Ishikawa (cell line): Measurements from ENCODE around the gene CEP85L.

Source experiments
- CEBPB ChIP-seq: IDR thresholded peaks from 2 replicates; pipeline ENCODE4 v1.6.1; 2012
- CREB1 ChIP-seq: IDR thresholded peaks from 2 replicates; pipeline ENCODE4 v1.6.1; 2012; ENCODE audit warnings: low read depth
- EGR1 ChIP-seq: IDR thresholded peaks from 2 replicates; pipeline ENCODE4 v1.6.1; 2012
- EP300 ChIP-seq: IDR thresholded peaks from 2 replicates; pipeline ENCODE4 v1.6.1; 2012; ENCODE audit warnings: borderline replicate concordance
- FOXM1 ChIP-seq: IDR thresholded peaks from 2 replicates; pipeline ENCODE4 v1.6.1; 2012; ENCODE audit warnings: low read depth, borderline replicate concordance
- MAX ChIP-seq: IDR thresholded peaks from 2 replicates; pipeline ENCODE4 v1.6.1; 2012
- NFIC ChIP-seq: IDR thresholded peaks from 2 replicates; pipeline ENCODE4 v1.6.1; 2012
- RAD21 ChIP-seq: IDR thresholded peaks from 2 replicates; pipeline ENCODE4 v1.6.1; 2012; ENCODE audit warnings: low read depth
- TAF1 ChIP-seq: IDR thresholded peaks from 2 replicates; pipeline ENCODE4 v1.6.1; 2012; ENCODE audit warnings: low read depth, mild to moderate bottlenecking
- TCF12 ChIP-seq: IDR thresholded peaks from 2 replicates; pipeline ENCODE4 v1.6.1; 2012; ENCODE audit warnings: low read depth
- TEAD4 ChIP-seq: IDR thresholded peaks from 2 replicates; pipeline ENCODE4 v1.6.1; 2012
- USF1 ChIP-seq: IDR thresholded peaks from 2 replicates; pipeline ENCODE4 v1.6.1; 2012
- YY1 ChIP-seq: IDR thresholded peaks from 2 replicates; pipeline ENCODE4 v1.6.1; 2012; ENCODE audit warnings: low read depth
- ZBTB7A ChIP-seq: IDR thresholded peaks from 2 replicates; pipeline ENCODE4 v1.6.1; 2012; ENCODE audit warnings: low read depth
- TF ChIP-seq, protein P1 (sequence below): IDR thresholded peaks from 2 replicates; pipeline ENCODE4 v1.6.1; 2012; ENCODE audit warnings: low read depth, mild to moderate bottlenecking

The CEP85L gene

DNA sequence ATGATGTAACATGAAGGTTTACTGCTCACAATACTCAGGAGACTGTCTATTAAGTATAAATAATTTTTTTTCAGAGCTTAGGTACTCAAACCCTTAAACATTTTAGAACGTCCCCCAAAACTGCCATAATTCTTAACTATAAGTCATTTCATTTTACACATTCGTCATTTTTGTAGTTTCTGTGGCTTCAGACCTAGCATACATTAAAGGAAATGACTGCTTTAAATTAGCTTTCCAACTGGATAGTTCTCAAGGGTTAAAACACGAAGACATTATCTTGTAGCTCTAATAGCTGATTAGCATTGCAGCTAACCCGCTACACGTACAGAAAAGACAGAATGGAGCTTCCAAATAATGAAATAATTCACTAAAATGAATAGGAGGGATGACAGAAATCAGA is 128.2 kb downstream of the CEP85L start:
- TF ChIP-seq RAD21 (no peak), EGR1 (no peak), EP300 (no peak), TEAD4 (no peak)

GRCh38 chr6:118522422-118522821 is 129.0 kb downstream of the CEP85L start:
- TF ChIP-seq NFIC = no peak
- TF ChIP-seq CEBPB = no peak
- TF ChIP-seq CREB1 = no peak
- no peak for TF ChIP-seq FOXM1
- TF ChIP-seq EP300 = no peak
- TF ChIP-seq MAX = no peak
- TF ChIP-seq RAD21 = no peak
- no peak for TF ChIP-seq USF1
- TF ChIP-seq TCF12 = no peak
- TF ChIP-seq EGR1 = no peak
- no peak for TF ChIP-seq YY1
- no peak for TF ChIP-seq TAF1
- no peak for TF ChIP-seq ZBTB7A
- TF ChIP-seq, protein P1, sequence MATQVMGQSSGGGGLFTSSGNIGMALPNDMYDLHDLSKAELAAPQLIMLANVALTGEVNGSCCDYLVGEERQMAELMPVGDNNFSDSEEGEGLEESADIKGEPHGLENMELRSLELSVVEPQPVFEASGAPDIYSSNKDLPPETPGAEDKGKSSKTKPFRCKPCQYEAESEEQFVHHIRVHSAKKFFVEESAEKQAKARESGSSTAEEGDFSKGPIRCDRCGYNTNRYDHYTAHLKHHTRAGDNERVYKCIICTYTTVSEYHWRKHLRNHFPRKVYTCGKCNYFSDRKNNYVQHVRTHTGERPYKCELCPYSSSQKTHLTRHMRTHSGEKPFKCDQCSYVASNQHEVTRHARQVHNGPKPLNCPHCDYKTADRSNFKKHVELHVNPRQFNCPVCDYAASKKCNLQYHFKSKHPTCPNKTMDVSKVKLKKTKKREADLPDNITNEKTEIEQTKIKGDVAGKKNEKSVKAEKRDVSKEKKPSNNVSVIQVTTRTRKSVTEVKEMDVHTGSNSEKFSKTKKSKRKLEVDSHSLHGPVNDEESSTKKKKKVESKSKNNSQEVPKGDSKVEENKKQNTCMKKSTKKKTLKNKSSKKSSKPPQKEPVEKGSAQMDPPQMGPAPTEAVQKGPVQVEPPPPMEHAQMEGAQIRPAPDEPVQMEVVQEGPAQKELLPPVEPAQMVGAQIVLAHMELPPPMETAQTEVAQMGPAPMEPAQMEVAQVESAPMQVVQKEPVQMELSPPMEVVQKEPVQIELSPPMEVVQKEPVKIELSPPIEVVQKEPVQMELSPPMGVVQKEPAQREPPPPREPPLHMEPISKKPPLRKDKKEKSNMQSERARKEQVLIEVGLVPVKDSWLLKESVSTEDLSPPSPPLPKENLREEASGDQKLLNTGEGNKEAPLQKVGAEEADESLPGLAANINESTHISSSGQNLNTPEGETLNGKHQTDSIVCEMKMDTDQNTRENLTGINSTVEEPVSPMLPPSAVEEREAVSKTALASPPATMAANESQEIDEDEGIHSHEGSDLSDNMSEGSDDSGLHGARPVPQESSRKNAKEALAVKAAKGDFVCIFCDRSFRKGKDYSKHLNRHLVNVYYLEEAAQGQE = no peak
- no peak for TF ChIP-seq TEAD4

- TF ChIP-seq TEAD4 = no peak
- no peak for TF ChIP-seq NFIC
- no peak for TF ChIP-seq ZBTB7A
These were observed 136.7 kb downstream of the CEP85L start for GRCh38 chr6:118514689-118515088.

DNA sequence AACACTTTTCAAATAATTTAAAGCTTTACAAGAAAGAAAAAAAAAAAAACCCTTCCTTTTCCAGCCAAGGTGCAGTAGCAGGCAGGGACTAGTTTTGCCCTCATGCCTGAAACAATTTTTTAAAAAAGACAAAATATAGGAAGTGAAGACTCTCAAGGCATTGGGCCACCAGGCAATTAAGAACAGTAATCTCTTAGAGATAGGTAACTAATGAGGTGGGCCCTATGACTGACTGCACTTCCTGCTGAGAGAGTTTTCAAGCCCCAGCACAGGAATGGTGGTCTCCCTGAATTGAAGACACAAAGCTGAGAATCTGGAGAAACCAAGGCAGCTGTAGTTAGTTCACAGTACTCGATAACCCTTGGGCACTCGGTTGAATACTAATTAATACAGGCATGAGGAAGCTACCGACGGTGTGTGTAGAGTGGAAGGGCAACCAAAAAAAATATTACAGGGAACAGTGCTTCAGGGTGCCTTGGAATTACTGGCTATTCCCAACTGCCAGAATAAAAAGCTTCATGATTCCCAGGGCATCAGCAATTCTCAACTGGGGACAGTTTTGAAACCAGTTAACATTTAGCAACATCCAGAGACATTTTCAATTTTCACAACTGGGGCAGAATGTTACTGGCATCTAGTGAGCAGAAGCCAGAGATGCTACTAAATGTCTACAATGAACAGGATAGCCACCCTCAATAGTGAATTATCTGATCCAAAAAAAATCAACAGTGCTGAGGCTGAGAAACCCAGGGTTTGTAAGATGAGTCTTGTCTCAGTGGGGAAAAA is 139.3 kb downstream of the CEP85L start:
- TF ChIP-seq FOXM1 = no peak
- TF ChIP-seq TCF12 = no peak
- no peak for TF ChIP-seq CEBPB
- TF ChIP-seq TAF1 = no peak
- TF ChIP-seq RAD21 = no peak
- TF ChIP-seq EP300 = no peak
- no peak for TF ChIP-seq ZBTB7A
- no peak for TF ChIP-seq EGR1
- TF ChIP-seq NFIC = no peak
- no peak for TF ChIP-seq USF1
- TF ChIP-seq CREB1 = no peak
- TF ChIP-seq MAX = no peak
- TF ChIP-seq, protein P1 = no peak
- TF ChIP-seq YY1 = no peak

GRCh38 chr6:118509009-118509617 is 142.3 kb downstream of the CEP85L start:
- TF ChIP-seq RAD21 (peak; percentile 74), NFIC (no peak), FOXM1 (no peak)

DNA sequence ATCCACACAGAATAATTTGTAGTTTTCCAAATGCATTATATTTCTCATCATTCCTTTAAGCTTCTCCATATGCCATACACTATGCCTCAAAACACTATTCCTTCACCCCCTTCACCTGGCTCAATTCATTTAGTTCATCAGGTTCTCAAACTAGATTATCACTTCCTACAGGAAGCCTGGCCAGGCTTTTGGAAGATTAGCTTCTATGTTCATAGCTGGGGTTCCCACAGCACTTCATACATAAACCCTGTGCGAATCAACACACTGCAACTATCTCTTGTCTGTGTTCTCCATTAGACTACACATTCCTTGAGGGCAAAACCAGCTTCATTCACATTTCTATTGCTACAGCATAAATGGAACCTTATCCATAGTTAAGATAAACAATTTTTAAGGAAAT is 143.8 kb downstream of the CEP85L start:
- TF ChIP-seq TCF12 = no peak
